ENCODE results near the gene APEH.

Gene APEH

GRCh38 chr3:49723628-49724551 lies 49.7 kb downstream of the APEH start, which contains the start of gene GMPPB:
TSS of gene GMPPB (minus strand) at chr3:49723951. CDS start at chr3:49723726, 225 bp downstream.
- Histone ChIP-seq H3K27me3 (ENCODE audit: low read length) (no peaks in the 10 kb centered on the region), H3K4me3 (ENCODE audit: insufficient read depth, low read length, poor library complexity, severe bottlenecking) (peak within 1 kb of the TSS; percentile 96), H3K4me2 (ENCODE audit: low read depth, low read length, poor library complexity, severe bottlenecking) (peak within 1 kb of the TSS; percentile 99), H3K27ac (ENCODE audit: low read depth, low read length) (peak within 1 kb of the TSS; percentile 79), H2AFZ (ENCODE audit: low read depth, low read length, severe bottlenecking) (peak within 1 kb of the TSS; percentile 89), H3K79me2 (ENCODE audit: insufficient read depth, low read length) (0 out of 2 replicates have a peak, but pooled peaks cover 3% of the 10 kb centered on the region), H3K9me3 (ENCODE audit: insufficient read depth, low read length) (no peaks in the 10 kb centered on the region), H3F3A (ENCODE audit: insufficient read depth) (peaks cover 18% of the 10 kb centered on the region), H3K9ac (ENCODE audit: low read length) (peak within 1 kb of the TSS; percentile 100), H3K9me2 (replicated peaks; ENCODE audit: insufficient read depth, low read length) (no peaks in the 10 kb centered on the region), H3K36me3 (ENCODE audit: low read length) (no peaks in the 10 kb centered on the region), H4K20me1 (ENCODE audit: low read depth, low read length) (no peaks in the 10 kb centered on the region)
- no peak for TF ChIP-seq CTCF (IDR thresholded peaks at IDR 0.05; ENCODE audit: insufficient read depth, low read length, poor library complexity, severe bottlenecking)
- TF ChIP-seq EZH2phosphoT487 (conservative IDR thresholded peaks at IDR 0.05; ENCODE audit: low read length) = no peak

GRCh38 chr3:49724586-49724985 lies 50.4 kb downstream of the APEH start:
- Histone ChIP-seq H3K27me3 (ENCODE audit: low read length) (no peaks in the 10 kb centered on the region), H4K20me1 (ENCODE audit: low read depth, low read length) (no peaks in the 10 kb centered on the region), H3K4me2 (ENCODE audit: low read depth, low read length, poor library complexity, severe bottlenecking) (peak overlapping the region; percentile 99), H3K9me3 (ENCODE audit: insufficient read depth, low read length) (no peaks in the 10 kb centered on the region), H3K4me3 (ENCODE audit: insufficient read depth, low read length, poor library complexity, severe bottlenecking) (peak overlapping the region; percentile 74), H3F3A (ENCODE audit: insufficient read depth) (peaks cover 18% of the 10 kb centered on the region), H3K9ac (ENCODE audit: low read length) (peak overlapping the region; percentile 100), H3K36me3 (ENCODE audit: low read length) (no peaks in the 10 kb centered on the region), H3K79me2 (ENCODE audit: insufficient read depth, low read length) (0 out of 2 replicates have a peak, but pooled peaks cover 3% of the 10 kb centered on the region), H3K9me2 (replicated peaks; ENCODE audit: insufficient read depth, low read length) (no peaks in the 10 kb centered on the region), H3K27ac (ENCODE audit: low read depth, low read length) (peak overlapping the region; percentile 79), H2AFZ (ENCODE audit: low read depth, low read length, severe bottlenecking) (peak overlapping the region; percentile 89)
- TF ChIP-seq EZH2phosphoT487 (conservative IDR thresholded peaks at IDR 0.05; ENCODE audit: low read length) (no peak), CTCF (IDR thresholded peaks at IDR 0.05; ENCODE audit: insufficient read depth, low read length, poor library complexity, severe bottlenecking) (no peak)

GRCh38 chr3:49725906-49726681 lies 51.9 kb downstream of the APEH start:
- no peak overlapping the region for H2AFZ ChIP-seq (ENCODE audit: low read depth, low read length, severe bottlenecking)
- H4K20me1 ChIP-seq (ENCODE audit: low read depth, low read length) = no peaks in the 10 kb centered on the region
- H3K9ac ChIP-seq (ENCODE audit: low read length) = no peak overlapping the region
- H3K4me3 ChIP-seq (ENCODE audit: insufficient read depth, low read length, poor library complexity, severe bottlenecking) = no peak overlapping the region
- no peaks in the 10 kb centered on the region for H3K36me3 ChIP-seq (ENCODE audit: low read length)
- H3K27me3 ChIP-seq (ENCODE audit: low read length) = no peaks in the 10 kb centered on the region
- no peak overlapping the region for H3K27ac ChIP-seq (ENCODE audit: low read depth, low read length)
- no peaks in the 10 kb centered on the region for H3K9me2 ChIP-seq (replicated peaks; ENCODE audit: insufficient read depth, low read length)
- TF ChIP-seq EZH2phosphoT487 (conservative IDR thresholded peaks at IDR 0.05; ENCODE audit: low read length) (no peak), CTCF (IDR thresholded peaks at IDR 0.05; ENCODE audit: insufficient read depth, low read length, poor library complexity, severe bottlenecking) (no peak)
- H3K4me2 ChIP-seq (ENCODE audit: low read depth, low read length, poor library complexity, severe bottlenecking) = no peak overlapping the region
- H3K79me2 ChIP-seq (ENCODE audit: insufficient read depth, low read length) = 0 out of 2 replicates have a peak, but pooled peaks cover 3% of the 10 kb centered on the region
- H3K9me3 ChIP-seq (ENCODE audit: insufficient read depth, low read length) = no peaks in the 10 kb centered on the region
- peaks cover 13% of the 10 kb centered on the region for H3F3A ChIP-seq (ENCODE audit: insufficient read depth)
